ENCODE measurements around the gene CES3.

DNA sequence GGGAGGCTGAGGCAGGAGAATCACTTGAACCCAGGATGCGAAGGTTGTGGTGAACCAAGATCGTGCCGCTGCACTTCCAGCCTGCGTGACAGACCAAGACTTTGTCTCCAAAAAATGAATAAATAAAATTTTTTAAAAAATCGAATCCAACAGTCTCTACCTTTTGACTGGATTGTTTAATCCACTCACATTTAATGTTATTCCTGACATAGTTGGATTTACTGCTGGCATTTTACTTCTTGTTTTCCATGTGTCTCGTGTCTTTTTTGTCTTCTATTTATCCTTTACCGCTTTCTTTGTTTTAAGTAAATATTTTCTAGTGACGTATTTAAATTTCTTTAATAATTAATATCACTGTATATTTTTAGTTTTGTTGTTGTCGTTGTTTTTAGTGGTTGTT is 22.0 kb downstream of the CES3 start:
- TF ChIP-seq CTCF (IDR thresholded peaks at IDR 0.05) (no peak), POLR2A (IDR thresholded peaks at IDR 0.05) (no peak)

All from breast epithelium (tissue), 3 donors.